Measurements from ENCODE around the gene NQO2.
A peak's percentile ranks its signal among the peaks of the same experiment; 100 is the strongest.
"Not testable (repeated sequence)": the region's sequence is repeated elsewhere in the genome, so short reads cannot be mapped to it uniquely, and the experiment has no call there.

Gene NQO2

DNA sequence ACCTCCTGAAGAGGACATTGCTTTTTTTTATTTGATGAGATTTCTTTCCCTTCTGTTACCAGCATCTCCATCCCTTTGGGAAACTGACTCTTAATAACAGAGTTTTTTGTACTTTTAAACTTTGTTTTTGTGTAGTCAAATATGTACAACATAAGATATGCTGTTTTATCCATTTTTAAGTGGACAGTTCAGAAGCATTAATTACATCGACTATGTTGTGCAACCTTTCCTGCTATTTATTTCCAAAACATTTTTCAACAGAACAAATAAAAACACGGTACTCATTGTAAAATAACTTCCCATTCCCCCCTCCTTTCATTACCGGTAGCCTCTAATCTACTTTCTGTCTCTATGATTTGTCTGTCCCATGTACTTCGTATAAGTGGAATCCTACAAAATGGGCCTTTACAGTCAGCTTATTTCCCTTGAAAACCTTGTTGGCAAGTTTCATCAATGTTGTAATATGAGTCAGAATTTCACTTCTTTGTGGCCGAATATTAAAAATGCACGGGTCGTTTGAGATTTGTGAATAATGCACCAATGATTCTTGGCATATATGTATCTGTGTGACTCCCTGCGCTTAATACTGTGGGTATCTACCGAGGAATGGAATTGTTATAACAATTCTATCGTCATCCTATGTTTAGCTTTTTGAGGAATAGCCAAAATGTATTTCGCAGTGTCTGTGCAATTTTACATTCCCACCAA is 57.5 kb downstream of the NQO2 start:
- Histone ChIP-seq H3K27ac (no peak overlapping the region), H3K4me3 (no peak overlapping the region)
- DNase-seq (ENCODE audit: low spot score), result no peak
- TF ChIP-seq, protein P1, sequence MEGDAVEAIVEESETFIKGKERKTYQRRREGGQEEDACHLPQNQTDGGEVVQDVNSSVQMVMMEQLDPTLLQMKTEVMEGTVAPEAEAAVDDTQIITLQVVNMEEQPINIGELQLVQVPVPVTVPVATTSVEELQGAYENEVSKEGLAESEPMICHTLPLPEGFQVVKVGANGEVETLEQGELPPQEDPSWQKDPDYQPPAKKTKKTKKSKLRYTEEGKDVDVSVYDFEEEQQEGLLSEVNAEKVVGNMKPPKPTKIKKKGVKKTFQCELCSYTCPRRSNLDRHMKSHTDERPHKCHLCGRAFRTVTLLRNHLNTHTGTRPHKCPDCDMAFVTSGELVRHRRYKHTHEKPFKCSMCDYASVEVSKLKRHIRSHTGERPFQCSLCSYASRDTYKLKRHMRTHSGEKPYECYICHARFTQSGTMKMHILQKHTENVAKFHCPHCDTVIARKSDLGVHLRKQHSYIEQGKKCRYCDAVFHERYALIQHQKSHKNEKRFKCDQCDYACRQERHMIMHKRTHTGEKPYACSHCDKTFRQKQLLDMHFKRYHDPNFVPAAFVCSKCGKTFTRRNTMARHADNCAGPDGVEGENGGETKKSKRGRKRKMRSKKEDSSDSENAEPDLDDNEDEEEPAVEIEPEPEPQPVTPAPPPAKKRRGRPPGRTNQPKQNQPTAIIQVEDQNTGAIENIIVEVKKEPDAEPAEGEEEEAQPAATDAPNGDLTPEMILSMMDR (IDR thresholded peaks at IDR 0.05), result no peak

DNA sequence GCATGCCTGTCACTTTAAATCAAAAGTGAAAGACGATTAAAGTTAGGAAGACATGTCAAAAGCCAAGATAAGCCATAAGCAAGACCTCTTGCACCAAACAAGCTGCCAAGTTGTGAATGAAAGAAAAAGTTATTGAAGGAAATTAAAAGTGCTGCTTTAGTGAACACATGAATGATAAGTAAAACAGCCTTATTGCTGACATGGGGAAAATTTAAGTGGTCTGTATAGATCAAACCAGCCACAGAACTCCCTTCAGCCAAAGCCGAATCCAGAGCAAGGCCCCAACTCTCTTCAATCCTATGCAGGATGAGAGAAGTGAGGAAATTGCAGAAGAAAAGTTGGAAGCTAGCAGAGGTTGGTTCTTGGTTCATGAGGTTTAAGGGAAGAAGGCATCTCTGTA is 59.3 kb downstream of the NQO2 start:
- Histone ChIP-seq H3K4me3 (no peak overlapping the region), H3K27ac (no peak overlapping the region)
- no peak for DNase-seq (ENCODE audit: low spot score)
- TF ChIP-seq, protein P1 (IDR thresholded peaks at IDR 0.05), result no peak

DNA sequence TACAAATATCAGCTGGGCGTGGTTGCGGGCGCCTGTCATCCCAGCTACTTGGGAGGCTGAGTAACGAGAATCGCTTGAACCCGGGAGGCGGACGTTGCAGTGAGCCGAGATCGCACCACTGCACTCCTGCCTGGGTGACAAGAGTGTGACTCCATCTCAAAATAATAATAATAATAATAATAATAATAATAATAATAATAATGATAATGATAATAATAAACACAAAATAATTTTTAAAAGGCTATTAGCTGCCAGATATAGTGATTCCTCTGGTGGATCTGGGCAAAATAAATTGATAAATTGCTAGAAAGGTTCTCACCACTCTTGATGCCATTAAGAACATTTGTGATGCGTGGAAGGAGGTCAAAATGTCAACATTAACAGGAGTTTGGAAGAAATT is 60.4 kb downstream of the NQO2 start:
- DNase-seq (ENCODE audit: low spot score); H3K4me3 ChIP-seq; H3K27ac ChIP-seq: not testable (repeated sequence)

DNA sequence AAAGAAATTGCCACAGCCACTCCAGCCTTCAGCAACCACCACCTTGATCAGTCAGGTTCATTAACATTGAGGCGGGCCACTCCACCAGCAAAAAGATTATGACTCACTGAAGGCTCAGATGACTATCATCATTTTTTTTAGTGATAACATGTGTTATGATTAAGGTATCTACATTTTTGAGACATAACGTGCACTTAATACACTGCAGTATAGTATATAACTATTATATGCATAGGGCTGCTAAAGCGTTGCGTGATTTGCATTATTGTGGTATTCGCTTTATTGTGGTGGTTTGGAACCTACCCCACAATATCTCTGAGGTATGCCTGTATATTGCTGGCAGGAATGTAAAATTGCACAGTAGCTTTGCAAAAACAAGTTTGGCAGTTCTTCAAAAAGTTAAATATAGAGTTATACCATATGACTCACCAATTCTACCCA is 61.8 kb downstream of the NQO2 start:
- TF ChIP-seq, protein P1 (IDR thresholded peaks at IDR 0.05), result no peak
- H3K4me3 ChIP-seq, result no peak overlapping the region
- no peak for DNase-seq (ENCODE audit: low spot score)
- H3K27ac ChIP-seq, result no peak overlapping the region

DNA sequence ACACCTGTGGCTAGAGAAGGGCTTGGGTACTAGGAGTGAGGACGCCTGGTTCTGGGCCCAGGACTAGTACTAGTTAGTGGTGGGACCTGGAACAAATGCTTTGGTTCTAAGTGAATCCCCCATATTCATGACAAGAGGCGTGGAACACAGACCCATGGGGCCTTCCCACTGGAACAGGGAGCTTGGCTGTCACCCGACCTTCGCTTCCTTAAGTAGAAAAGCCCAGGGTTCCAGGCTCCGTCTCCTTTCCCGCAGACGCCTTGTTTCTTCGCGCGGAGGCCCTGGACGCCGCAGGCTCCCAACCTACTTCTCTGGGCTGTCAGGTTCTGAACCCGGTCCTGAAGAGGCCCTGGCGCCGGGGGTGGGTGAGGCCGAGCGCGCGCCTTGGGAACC is 63.6 kb downstream of the NQO2 start:
- Histone ChIP-seq H3K27ac (peak overlapping the region; percentile 95 to 99), H3K4me3 (peak overlapping the region; percentile 91)
- DNase-seq (ENCODE audit: low spot score), result not testable (repeated sequence)

DNA sequence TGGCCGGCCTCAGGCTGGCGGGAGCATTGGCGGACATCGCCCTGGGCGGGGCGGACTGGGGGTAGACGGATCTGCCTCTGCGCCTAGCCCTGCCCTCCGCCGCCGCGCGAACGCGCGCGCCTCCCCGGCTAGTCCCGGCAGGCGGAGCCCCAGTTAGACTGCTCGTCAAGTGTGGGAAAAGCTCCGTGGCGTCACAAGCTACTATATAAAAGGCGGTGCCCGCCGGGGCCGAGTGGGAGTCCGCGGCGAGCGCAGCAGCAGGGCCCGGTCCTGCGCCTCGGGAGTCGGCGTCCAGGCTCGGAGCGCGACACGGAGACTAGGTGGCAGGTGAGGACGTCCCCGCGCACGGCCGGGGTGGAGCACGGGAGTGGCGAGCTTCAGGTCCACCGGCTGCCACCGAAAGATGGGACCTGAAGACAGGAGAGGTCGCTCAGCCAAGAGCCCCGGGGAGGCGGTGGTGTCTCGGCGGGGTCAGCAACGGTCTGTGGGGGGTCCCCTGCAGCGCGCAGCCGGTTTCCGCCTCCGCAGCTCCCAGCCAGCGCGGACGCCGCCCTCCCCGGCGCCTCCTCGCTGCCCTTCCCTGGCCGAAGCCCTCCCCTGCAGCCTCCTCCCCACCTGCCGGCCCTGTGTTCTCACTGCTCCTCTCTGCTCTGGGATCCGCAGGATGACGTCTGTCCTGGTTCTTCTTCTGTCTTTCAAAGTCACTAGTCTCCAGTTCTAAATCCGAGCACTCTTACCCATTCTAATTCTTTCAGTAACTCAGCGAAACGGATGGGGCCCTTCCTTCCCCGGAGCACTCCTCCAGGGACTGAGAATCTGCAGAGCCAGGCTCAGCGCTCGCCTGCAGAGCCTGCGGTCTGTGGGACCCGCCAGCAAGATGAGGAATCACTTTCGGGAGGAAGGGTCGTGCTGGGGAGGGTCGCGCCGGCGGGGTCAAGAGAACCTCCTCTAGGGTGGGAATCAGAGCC is 64.3 kb downstream of the NQO2 start:
- DNase-seq (ENCODE audit: low spot score), result peak; percentile 97
- Histone ChIP-seq H3K4me3 (peak overlapping the region; percentile 91), H3K27ac (peak overlapping the region; percentile 95 to 99)
- TF ChIP-seq, protein P1 (IDR thresholded peaks at IDR 0.05), result no peak

DNA sequence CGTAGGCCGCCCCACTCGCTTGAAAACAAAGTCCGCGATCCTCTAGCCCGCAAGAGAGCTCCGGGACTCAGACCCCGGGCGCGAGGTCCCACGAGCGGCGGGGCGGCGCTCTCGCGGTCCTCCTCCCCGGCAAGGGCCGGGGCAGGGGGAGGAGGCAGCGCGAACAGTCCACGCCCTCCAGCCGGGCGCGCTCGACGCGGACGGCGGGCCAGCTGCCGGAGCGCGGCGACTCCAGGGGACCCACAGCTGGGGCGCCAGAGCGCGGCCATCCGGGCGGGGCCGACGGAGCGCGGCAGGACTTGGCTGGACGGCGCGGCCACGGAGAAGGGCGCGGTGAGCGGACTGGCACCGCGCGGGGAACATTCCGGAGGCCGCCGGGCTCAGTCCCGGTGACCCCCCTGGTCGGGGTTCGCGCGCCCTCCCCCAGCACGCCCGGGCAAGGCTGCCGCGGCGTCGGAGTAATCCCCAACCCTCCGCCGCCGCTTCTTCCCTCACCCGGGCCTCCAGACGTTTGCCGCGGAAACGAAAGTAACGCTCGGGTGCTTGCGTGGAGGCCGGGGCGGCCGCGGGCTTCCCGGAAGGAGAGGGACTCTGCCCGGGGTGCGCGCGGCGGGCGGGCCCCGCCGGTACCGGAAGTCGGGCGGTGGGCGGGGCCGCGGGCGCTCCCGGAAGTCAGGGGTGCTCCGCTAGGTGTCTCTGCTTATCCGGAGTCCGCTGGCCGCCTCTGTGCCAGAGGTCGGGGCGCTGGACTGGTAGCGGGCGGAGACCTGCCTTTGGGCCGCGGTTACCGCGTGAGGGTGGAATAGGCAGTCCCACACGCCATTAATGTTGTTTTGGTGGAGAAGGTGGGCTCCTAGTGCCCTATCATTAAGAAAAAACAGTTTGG is 68.9 kb downstream of the NQO2 start, which contains the start of gene RIPK1:
TSS of gene RIPK1 (plus strand) at position 166 of the 886 bp plus-strand sequence. CDS start 8,330 bp downstream, outside the sequence.
- H3K4me3 ChIP-seq, result peak within 1 kb of the TSS; percentile 94
- TF ChIP-seq, protein P1 (IDR thresholded peaks at IDR 0.05), result no peak
- DNase-seq (ENCODE audit: low spot score), result peak; percentile 96
- H3K27ac ChIP-seq, result peak within 1 kb of the TSS; percentile 96 to 99

Measured in coronary artery (tissue), 2 donors.